ENCODE data around the gene IARS1. TPM values are rescaled to one million over a fixed set of nuclear protein-coding genes. Genes with fewer than 3 reads are reported as not detected.

Gene IARS1
- polyA plus RNA-seq, 1 donor from 2014 or later = 64.4 TPM

DNA sequence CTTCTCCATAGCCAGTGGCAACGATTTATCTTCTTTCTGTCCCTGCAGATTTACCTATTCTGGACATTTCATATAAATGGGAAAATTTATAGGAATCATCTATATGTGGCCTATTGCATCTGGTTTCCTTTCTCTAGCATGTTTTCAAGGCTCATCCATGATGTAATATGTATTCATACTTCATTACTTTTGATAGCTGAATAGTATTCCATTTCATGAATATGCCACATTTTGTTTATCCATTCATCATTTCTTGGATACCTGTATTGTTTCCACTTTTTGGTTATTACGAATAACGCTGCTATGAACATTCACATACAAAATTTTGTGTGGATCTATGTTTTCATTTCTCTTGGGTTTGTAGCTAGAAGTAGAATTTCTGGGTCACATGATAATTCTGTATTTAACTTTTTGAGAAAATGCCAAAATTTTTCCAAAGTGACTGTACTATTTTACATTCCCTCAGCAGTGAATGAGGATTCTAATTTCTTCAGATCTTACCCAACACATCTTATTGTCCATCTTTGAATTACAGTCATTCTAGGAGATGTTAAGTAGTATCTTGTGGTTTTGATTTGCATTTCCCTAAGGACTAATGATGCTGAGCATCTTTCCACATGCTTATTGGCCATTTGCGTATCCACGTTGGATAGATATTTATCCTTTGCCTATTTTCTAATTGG lies 3.6 kb downstream of the IARS1 start:
- Histone ChIP-seq H3K4me3 (ENCODE audit: low read length) (no peak overlapping the region), H4K20me1 (ENCODE audit: insufficient read depth) (no peaks in the 10 kb centered on the region), H3K36me3 (ENCODE audit: insufficient read depth, low read length) (peaks cover 8% of the 10 kb centered on the region), H3K9ac (ENCODE audit: low read length) (no peak overlapping the region), H2AFZ (ENCODE audit: low read depth, low read length) (no peak overlapping the region), H3K9me2 (ENCODE audit: insufficient read depth, low read length) (no peaks in the 10 kb centered on the region), H3K9me3 (ENCODE audit: low read length) (no peaks in the 10 kb centered on the region), H3F3A (ENCODE audit: insufficient read depth, low read length, poor library complexity, severe bottlenecking) (no peaks in the 10 kb centered on the region), H3K79me2 (replicated peaks; ENCODE audit: insufficient read depth, low read length) (peaks cover 38% of the 10 kb centered on the region), H3K4me2 (ENCODE audit: low read length) (no peak overlapping the region), H3K27me3 (ENCODE audit: insufficient read depth, low read depth, low read length) (no peaks in the 10 kb centered on the region), H3K27ac (ENCODE audit: low read length) (no peak overlapping the region)
- TF ChIP-seq MXI1 (conservative IDR thresholded peaks at IDR 0.05; ENCODE audit: poor library complexity, severe bottlenecking) = no peak
- no peak for TF ChIP-seq EP300 (conservative IDR thresholded peaks at IDR 0.05; ENCODE audit: poor library complexity, severe bottlenecking)
- no peak for TF ChIP-seq POLR2AphosphoS5 (IDR thresholded peaks at IDR 0.05)
- TF ChIP-seq EZH2 (IDR thresholded peaks at IDR 0.05; ENCODE audit: borderline replicate concordance, insufficient read depth, low read length, poor library complexity, severe bottlenecking) = no peak
- no peak for TF ChIP-seq RAD21 (conservative IDR thresholded peaks at IDR 0.05)
- TF ChIP-seq, protein P1, sequence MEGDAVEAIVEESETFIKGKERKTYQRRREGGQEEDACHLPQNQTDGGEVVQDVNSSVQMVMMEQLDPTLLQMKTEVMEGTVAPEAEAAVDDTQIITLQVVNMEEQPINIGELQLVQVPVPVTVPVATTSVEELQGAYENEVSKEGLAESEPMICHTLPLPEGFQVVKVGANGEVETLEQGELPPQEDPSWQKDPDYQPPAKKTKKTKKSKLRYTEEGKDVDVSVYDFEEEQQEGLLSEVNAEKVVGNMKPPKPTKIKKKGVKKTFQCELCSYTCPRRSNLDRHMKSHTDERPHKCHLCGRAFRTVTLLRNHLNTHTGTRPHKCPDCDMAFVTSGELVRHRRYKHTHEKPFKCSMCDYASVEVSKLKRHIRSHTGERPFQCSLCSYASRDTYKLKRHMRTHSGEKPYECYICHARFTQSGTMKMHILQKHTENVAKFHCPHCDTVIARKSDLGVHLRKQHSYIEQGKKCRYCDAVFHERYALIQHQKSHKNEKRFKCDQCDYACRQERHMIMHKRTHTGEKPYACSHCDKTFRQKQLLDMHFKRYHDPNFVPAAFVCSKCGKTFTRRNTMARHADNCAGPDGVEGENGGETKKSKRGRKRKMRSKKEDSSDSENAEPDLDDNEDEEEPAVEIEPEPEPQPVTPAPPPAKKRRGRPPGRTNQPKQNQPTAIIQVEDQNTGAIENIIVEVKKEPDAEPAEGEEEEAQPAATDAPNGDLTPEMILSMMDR (IDR thresholded peaks at IDR 0.05; ENCODE audit: poor library complexity, severe bottlenecking) = no peak
- TF ChIP-seq, protein P2, sequence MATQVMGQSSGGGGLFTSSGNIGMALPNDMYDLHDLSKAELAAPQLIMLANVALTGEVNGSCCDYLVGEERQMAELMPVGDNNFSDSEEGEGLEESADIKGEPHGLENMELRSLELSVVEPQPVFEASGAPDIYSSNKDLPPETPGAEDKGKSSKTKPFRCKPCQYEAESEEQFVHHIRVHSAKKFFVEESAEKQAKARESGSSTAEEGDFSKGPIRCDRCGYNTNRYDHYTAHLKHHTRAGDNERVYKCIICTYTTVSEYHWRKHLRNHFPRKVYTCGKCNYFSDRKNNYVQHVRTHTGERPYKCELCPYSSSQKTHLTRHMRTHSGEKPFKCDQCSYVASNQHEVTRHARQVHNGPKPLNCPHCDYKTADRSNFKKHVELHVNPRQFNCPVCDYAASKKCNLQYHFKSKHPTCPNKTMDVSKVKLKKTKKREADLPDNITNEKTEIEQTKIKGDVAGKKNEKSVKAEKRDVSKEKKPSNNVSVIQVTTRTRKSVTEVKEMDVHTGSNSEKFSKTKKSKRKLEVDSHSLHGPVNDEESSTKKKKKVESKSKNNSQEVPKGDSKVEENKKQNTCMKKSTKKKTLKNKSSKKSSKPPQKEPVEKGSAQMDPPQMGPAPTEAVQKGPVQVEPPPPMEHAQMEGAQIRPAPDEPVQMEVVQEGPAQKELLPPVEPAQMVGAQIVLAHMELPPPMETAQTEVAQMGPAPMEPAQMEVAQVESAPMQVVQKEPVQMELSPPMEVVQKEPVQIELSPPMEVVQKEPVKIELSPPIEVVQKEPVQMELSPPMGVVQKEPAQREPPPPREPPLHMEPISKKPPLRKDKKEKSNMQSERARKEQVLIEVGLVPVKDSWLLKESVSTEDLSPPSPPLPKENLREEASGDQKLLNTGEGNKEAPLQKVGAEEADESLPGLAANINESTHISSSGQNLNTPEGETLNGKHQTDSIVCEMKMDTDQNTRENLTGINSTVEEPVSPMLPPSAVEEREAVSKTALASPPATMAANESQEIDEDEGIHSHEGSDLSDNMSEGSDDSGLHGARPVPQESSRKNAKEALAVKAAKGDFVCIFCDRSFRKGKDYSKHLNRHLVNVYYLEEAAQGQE (IDR thresholded peaks at IDR 0.05; ENCODE audit: borderline replicate concordance) = no peak
- TF ChIP-seq TAF1 (IDR thresholded peaks at IDR 0.05; ENCODE audit: low read depth) = no peak

DNA sequence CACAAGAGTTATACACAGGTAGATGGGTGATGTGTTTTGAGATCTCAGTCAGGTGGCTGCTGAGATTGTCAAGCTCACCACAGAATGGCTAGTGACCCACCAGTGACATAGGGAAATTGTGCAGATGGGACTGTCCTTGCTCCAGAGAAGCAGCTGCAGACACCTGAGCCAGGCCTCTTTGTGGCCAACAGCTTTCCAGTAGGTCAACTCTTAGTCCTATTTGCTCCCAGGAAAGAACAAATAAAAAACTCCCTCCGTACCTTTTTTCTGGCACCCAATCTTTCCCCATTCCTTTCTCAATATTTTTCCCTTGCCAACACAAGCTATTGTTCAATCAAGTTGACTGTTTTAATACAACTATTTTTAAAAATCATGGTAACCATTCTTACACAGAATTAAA lies 14.2 kb downstream of the IARS1 start:
- H3K9me3 ChIP-seq (ENCODE audit: low read length) = no peaks in the 10 kb centered on the region
- H3K9ac ChIP-seq (ENCODE audit: low read length) = no peak overlapping the region
- no peaks in the 10 kb centered on the region for H3K9me2 ChIP-seq (ENCODE audit: insufficient read depth, low read length)
- H3K27me3 ChIP-seq (ENCODE audit: insufficient read depth, low read depth, low read length) = no peaks in the 10 kb centered on the region
- no peaks in the 10 kb centered on the region for H3K79me2 ChIP-seq (replicated peaks; ENCODE audit: insufficient read depth, low read length)
- TF ChIP-seq RAD21 (conservative IDR thresholded peaks at IDR 0.05) (no peak), TAF1 (IDR thresholded peaks at IDR 0.05; ENCODE audit: low read depth) (no peak), EP300 (conservative IDR thresholded peaks at IDR 0.05; ENCODE audit: poor library complexity, severe bottlenecking) (no peak), POLR2AphosphoS5 (IDR thresholded peaks at IDR 0.05) (no peak), EZH2 (IDR thresholded peaks at IDR 0.05; ENCODE audit: borderline replicate concordance, insufficient read depth, low read length, poor library complexity, severe bottlenecking) (no peak), SMC3 (conservative IDR thresholded peaks at IDR 0.05; ENCODE audit: poor library complexity) (no peak), MXI1 (conservative IDR thresholded peaks at IDR 0.05; ENCODE audit: poor library complexity, severe bottlenecking) (no peak)
- TF ChIP-seq, protein P2 (IDR thresholded peaks at IDR 0.05; ENCODE audit: borderline replicate concordance) = no peak
- TF ChIP-seq, protein P1 (IDR thresholded peaks at IDR 0.05; ENCODE audit: poor library complexity, severe bottlenecking) = no peak
- H3K36me3 ChIP-seq (ENCODE audit: insufficient read depth, low read length) = peaks cover 7% of the 10 kb centered on the region
- no peak overlapping the region for H2AFZ ChIP-seq (ENCODE audit: low read depth, low read length)
- H4K20me1 ChIP-seq (ENCODE audit: insufficient read depth) = no peaks in the 10 kb centered on the region
- H3K4me3 ChIP-seq (ENCODE audit: low read length) = no peak overlapping the region
- no peak overlapping the region for H3K27ac ChIP-seq (ENCODE audit: low read length)
- H3F3A ChIP-seq (ENCODE audit: insufficient read depth, low read length, poor library complexity, severe bottlenecking) = no peaks in the 10 kb centered on the region
- no peak overlapping the region for H3K4me2 ChIP-seq (ENCODE audit: low read length)
